ENCODE results near the gene MRC2.
"Not testable (repeated sequence)": the region's sequence is repeated elsewhere in the genome, so short reads cannot be mapped to it uniquely, and the experiment has no call there.

DNA sequence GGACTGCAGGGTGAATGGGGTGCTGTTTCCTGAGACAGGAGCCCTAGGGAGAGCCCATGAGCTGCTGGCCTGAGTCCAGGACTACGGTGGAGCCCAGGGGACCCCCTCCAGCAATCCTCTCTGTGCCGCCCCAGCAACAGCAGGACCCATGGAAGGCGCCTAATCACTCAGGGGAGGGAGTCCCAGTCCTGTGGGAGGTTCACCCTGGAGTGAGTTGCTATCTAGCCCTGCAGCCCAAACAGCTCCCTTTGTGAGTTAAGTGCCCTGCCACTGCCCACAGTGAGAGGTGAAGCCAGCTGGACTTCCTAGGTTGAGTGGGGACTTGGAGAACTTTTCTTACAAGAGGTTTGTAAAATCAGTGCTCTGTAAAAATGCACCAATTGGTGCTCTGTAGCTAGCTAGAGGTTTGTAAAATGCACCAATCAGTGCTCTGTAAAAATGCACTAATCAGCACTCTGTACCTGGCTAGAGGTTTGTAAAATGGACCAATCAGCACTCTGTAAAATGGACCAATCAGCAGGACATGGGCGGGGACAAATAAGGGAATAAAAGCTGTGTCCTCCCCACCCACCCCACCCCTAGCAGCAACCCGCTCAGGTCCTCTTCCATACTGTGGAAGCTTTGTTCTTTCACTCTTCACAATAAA, 67.7 kb downstream of the MRC2 start:
- TF ChIP-seq POLR2A (IDR thresholded peaks at IDR 0.05): not testable (repeated sequence)
- TF ChIP-seq, protein P1, sequence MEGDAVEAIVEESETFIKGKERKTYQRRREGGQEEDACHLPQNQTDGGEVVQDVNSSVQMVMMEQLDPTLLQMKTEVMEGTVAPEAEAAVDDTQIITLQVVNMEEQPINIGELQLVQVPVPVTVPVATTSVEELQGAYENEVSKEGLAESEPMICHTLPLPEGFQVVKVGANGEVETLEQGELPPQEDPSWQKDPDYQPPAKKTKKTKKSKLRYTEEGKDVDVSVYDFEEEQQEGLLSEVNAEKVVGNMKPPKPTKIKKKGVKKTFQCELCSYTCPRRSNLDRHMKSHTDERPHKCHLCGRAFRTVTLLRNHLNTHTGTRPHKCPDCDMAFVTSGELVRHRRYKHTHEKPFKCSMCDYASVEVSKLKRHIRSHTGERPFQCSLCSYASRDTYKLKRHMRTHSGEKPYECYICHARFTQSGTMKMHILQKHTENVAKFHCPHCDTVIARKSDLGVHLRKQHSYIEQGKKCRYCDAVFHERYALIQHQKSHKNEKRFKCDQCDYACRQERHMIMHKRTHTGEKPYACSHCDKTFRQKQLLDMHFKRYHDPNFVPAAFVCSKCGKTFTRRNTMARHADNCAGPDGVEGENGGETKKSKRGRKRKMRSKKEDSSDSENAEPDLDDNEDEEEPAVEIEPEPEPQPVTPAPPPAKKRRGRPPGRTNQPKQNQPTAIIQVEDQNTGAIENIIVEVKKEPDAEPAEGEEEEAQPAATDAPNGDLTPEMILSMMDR (IDR thresholded peaks at IDR 0.05): not testable (repeated sequence)
